Uterus (tissue), 2 donors: ENCODE measurements around the gene PRDM10.

ENCODE experiments used
- CTCF ChIP-seq, 4 experiments: fragments of 200-600 bp in 2 of 4; fragments of 450-650 bp in 2 of 4; sonication (generic) in 2 of 4; IDR thresholded peaks; one replicate each; pipeline ENCODE4 v1.5.1; 2016 to 2019; ENCODE audit warnings: antibody characterized with exemption in 4 of 4, mild to moderate bottlenecking in 2 of 4, moderate library complexity in 1 of 4
- POLR2A ChIP-seq, 2 donors: fragments of 450-650 bp; IDR thresholded peaks; one replicate each; pipeline ENCODE4 v1.6.1; 2016; ENCODE audit warnings: antibody characterized with exemption in 2 of 2, mild to moderate bottlenecking in 1 of 2, moderate library complexity in 1 of 2

- no peak for TF ChIP-seq CTCF (IDR thresholded peaks at IDR 0.05)
- no peak for TF ChIP-seq POLR2A (IDR thresholded peaks at IDR 0.05)
These were observed 55.7 kb downstream of the PRDM10 start for GRCh38 chr11:129946965-129947364.
